ENCODE data around the gene AMMECR1L.

- no peak for TF ChIP-seq CTCF (IDR thresholded peaks at IDR 0.05)
- no peak for TF ChIP-seq POLR2A (IDR thresholded peaks at IDR 0.05)
Measured at GRCh38 chr2:127891811-127892210, 6.1 kb upstream of the AMMECR1L start.

Measured in prostate gland (tissue), 2 donors.